ENCODE results near the gene HOXD8. TPM values are rescaled to one million over a fixed set of nuclear protein-coding genes. Genes with fewer than 3 reads are reported as not detected.

Gene HOXD8
- total and polyA plus RNA-seq, 2 of the 8 experiments (the other 6 are each of a cell fraction or from before 2014, with no cell fraction given) = not detected

GRCh38 chr2:176096986-176097819 lies 32.3 kb upstream of the HOXD8 start (continued):
- TF ChIP-seq NANOG (IDR thresholded peaks at IDR 0.05; ENCODE audit: insufficient read depth, low read depth, low read length, poor library complexity, severe bottlenecking) (peak; percentile 27), KDM4A (IDR thresholded peaks at IDR 0.05; ENCODE audit: low read depth, low read length, severe bottlenecking) (peak; percentile 37), HDAC2 (IDR thresholded peaks at IDR 0.05; ENCODE audit: borderline replicate concordance in 1 of 2, low read depth in 2 of 2, low read length in 2 of 2) (0 out of 4 replicates have a peak, but pooled peaks of 1 of the 2 experiments have one; percentile 73), POLR2A (IDR thresholded peaks at IDR 0.05; ENCODE audit: control extremely low read depth in 1 of 2, low read depth in 2 of 2, low read length in 2 of 2) (no peak), ZNF274 (IDR thresholded peaks at IDR 0.05; ENCODE audit: borderline replicate concordance, extremely low read depth, low read length) (no peak), EP300 (IDR thresholded peaks at IDR 0.05; ENCODE audit: borderline replicate concordance in 1 of 2, low read depth in 2 of 2, low read length in 2 of 2) (no peak), YY1 (IDR thresholded peaks at IDR 0.05; ENCODE audit: low read depth, low read length) (peak; percentile 10; the same call in 1 of the 2 replicates), USF2 (IDR thresholded peaks at IDR 0.05; ENCODE audit: low read length) (no peak), ASH2L (IDR thresholded peaks at IDR 0.05; ENCODE audit: low read length) (peak; percentile 87), POU5F1 (IDR thresholded peaks at IDR 0.05; ENCODE audit: low read depth, low read length) (peak; percentile 83; the same call in 1 of the 2 replicates), TAF7 (optimal IDR thresholded peaks at IDR 0.05; ENCODE audit: borderline replicate concordance, low read depth, low read length) (no peak), CTCF (IDR thresholded peaks at IDR 0.05; ENCODE audit: control extremely low read depth in 1 of 3, insufficient read depth in 1 of 3, low read depth in 1 of 3, low read length in 3 of 3) (peak in 2 of 3 experiments; percentile 89 to 90; a peak in 3 of 4 replicates), TEAD4 (IDR thresholded peaks at IDR 0.05; ENCODE audit: low read depth, low read length) (0 out of 2 replicates have a peak, but pooled peaks have one; percentile 19), SAP30 (IDR thresholded peaks at IDR 0.05; ENCODE audit: insufficient read depth, insufficient replicate concordance, low read length) (no peak), CBX8 (IDR thresholded peaks at IDR 0.05; ENCODE audit: borderline replicate concordance, low read depth, low read length) (no peak), SIN3A (conservative IDR thresholded peaks at IDR 0.05 in 1 of 2, IDR thresholded peaks at IDR 0.05 in 1 of 2; ENCODE audit: low read depth in 1 of 2, low read length in 2 of 2) (peak in 1 of 2 experiments; percentile 26; a peak in 2 of 4 replicates), SP1 (IDR thresholded peaks at IDR 0.05; ENCODE audit: low read depth, low read length) (peak; percentile 75), CHD2 (IDR thresholded peaks at IDR 0.05; ENCODE audit: low read length) (no peak)
